Neuronal stem cell (in vitro differentiated cells): ENCODE results near the gene CFAP53.
"Not testable (repeated sequence)": the region's sequence is repeated elsewhere in the genome, so short reads cannot be mapped to it uniquely, and the experiment has no call there.

Experiments
- DNase-seq: peaks from one replicate; pipeline ENCODE4 v3.0.0-alpha.2; 2013; ENCODE audit warnings: low spot score
- H2AFZ ChIP-seq: one replicate; pipeline ENCODE4 v1.6.1; 2013; ENCODE audit warnings: mild to moderate bottlenecking, low read length, inconsistent platforms
- H2AK5ac ChIP-seq: 2 replicates; pipeline ENCODE4 v1.6.1; 2013; ENCODE audit warnings: low read depth, mild to moderate bottlenecking, inconsistent platforms, low read length, moderate library complexity, mixed read lengths
- H2BK120ac ChIP-seq: 2 replicates; pipeline ENCODE4 v1.6.1; 2013; ENCODE audit warnings: low read depth, mild to moderate bottlenecking, inconsistent platforms, low read length, moderate library complexity, mixed read lengths
- H2BK12ac ChIP-seq: one replicate; pipeline ENCODE4 v1.6.1; 2013; ENCODE audit warnings: low read length, inconsistent platforms
- H2BK15ac ChIP-seq: 2 replicates; pipeline ENCODE4 v1.6.1; 2013; ENCODE audit warnings: mild to moderate bottlenecking, low read length, inconsistent platforms, mixed read lengths
- H2BK5ac ChIP-seq: one replicate; pipeline ENCODE4 v1.6.1; 2013; ENCODE audit warnings: inconsistent platforms, mild to moderate bottlenecking, low read length, moderate library complexity
- H3K14ac ChIP-seq: one replicate; pipeline ENCODE4 v1.6.1; 2013; ENCODE audit warnings: low read length, inconsistent platforms
- H3K18ac ChIP-seq: 2 replicates; pipeline ENCODE4 v1.6.1; 2013; ENCODE audit warnings: low read length, inconsistent platforms
- H3K23ac ChIP-seq: 2 replicates; pipeline ENCODE4 v1.6.1; 2013; ENCODE audit warnings: low read depth, mild to moderate bottlenecking, mixed read lengths, low read length, inconsistent platforms; ENCODE audit not compliant: poor library complexity
- H3K27ac ChIP-seq: replicated peaks from 3 replicates; pipeline ENCODE4 v1.5.1; 2013; ENCODE audit warnings: low read length, inconsistent platforms
- H3K27me3 ChIP-seq, 3 experiments: 2 replicates each; pipeline ENCODE4 v1.6.1; 2013; ENCODE audit warnings: low read length in 3 of 3, mild to moderate bottlenecking in 2 of 3, inconsistent platforms in 1 of 3, low read depth in 1 of 3, mixed read lengths in 1 of 3, moderate library complexity in 1 of 3; ENCODE audit not compliant: control insufficient read depth in 3 of 3, insufficient read depth in 3 of 3
- H3K36me3 ChIP-seq, 2 donors: replicated peaks in 1 of 2; 2 replicates each; pipeline ENCODE4 v1.6.1; 2013; ENCODE audit warnings: low read length in 2 of 2; ENCODE audit not compliant: control insufficient read depth in 2 of 2, insufficient read depth in 2 of 2
- H3K4ac ChIP-seq: 2 replicates; pipeline ENCODE4 v1.6.1; 2013; ENCODE audit warnings: inconsistent platforms, mild to moderate bottlenecking, low read length, moderate library complexity
- H3K4me1 ChIP-seq, 2 donors: 1 replicate in 1 of 2; 2 replicates in 1 of 2; pipeline ENCODE4 v1.6.1; 2013; ENCODE audit warnings: low read length in 2 of 2, low read depth in 1 of 2; ENCODE audit not compliant: control insufficient read depth in 2 of 2, insufficient read depth in 1 of 2
- H3K4me2 ChIP-seq: one replicate; pipeline ENCODE4 v1.6.1; 2013; ENCODE audit warnings: mild to moderate bottlenecking, low read length, inconsistent platforms; ENCODE audit not compliant: insufficient read depth, poor library complexity, severe bottlenecking
- H3K4me3 ChIP-seq, 2 donors: 2 replicates each; pipeline ENCODE4 v1.5.1; 2013; ENCODE audit warnings: low read length in 2 of 2, mild to moderate bottlenecking in 2 of 2, inconsistent platforms in 1 of 2, moderate library complexity in 1 of 2
- H3K79me1 ChIP-seq: one replicate; pipeline ENCODE4 v1.6.1; 2013; ENCODE audit warnings: low read depth, mild to moderate bottlenecking, inconsistent platforms, low read length, moderate library complexity
- H3K9ac ChIP-seq: one replicate; pipeline ENCODE4 v1.6.1; 2013; ENCODE audit warnings: mild to moderate bottlenecking, low read depth, low read length, inconsistent platforms; ENCODE audit not compliant: poor library complexity
- H3K9me3 ChIP-seq, 2 donors: replicated peaks in 1 of 2; 2 replicates each; pipeline versions ENCODE3 to v1.6.1; 2013; ENCODE audit warnings: low read length in 2 of 2, mild to moderate bottlenecking in 2 of 2, inconsistent platforms in 1 of 2, low read depth in 1 of 2, mixed read lengths in 1 of 2, moderate library complexity in 1 of 2; ENCODE audit not compliant: control insufficient read depth in 2 of 2, insufficient read depth in 1 of 2
- H4K8ac ChIP-seq: one replicate; pipeline ENCODE4 v1.6.1; 2013; ENCODE audit warnings: low read depth, mild to moderate bottlenecking, inconsistent platforms, low read length, moderate library complexity
- H4K91ac ChIP-seq: one replicate; pipeline ENCODE4 v1.6.1; 2013; ENCODE audit warnings: low read length, low read depth, mild to moderate bottlenecking, inconsistent platforms; ENCODE audit not compliant: poor library complexity
- WGBS, 2 donors: extraction: QIAGEN DNeasy Blood & Tissue Kit; methylation state at CpG; one replicate each; pipeline ENCODE4 v1.1.7; 2013; ENCODE audit warnings: missing lambda C conversion rate in 2 of 2, mixed read lengths in 1 of 2; ENCODE audit not compliant: insufficient read length in 2 of 2, insufficient replicate concordance in 1 of 2; ENCODE audit errors: extremely low coverage in 2 of 2; 5-methylcytosine and 5-hydroxymethylcytosine counted together

The CFAP53 gene

GRCh38 chr18:50293039-50293438, 26.7 kb upstream of the CFAP53 start:
- no peak for DNase-seq
- Histone ChIP-seq H3K27ac (no peak overlapping the region), H3K4me2 (no peak overlapping the region), H3K18ac (no peak overlapping the region), H2AFZ (no peak overlapping the region), H3K36me3 (no peaks in the 10 kb centered on the region), H3K9ac (no peak overlapping the region), H3K4me3 (no peak overlapping the region), H3K27me3 (peaks cover 0 to 21% (median 0%) of the 10 kb centered on the region in 3 experiments), H3K23ac (no peak overlapping the region), H2AK5ac (no peak overlapping the region), H3K9me3 (no peaks in the 10 kb centered on the region), H2BK12ac (no peak overlapping the region), H4K8ac (no peak overlapping the region), H2BK15ac (no peak overlapping the region), H3K4ac (no peak overlapping the region), H3K79me1 (no peaks in the 10 kb centered on the region), H2BK5ac (no peak overlapping the region), H4K91ac (no peak overlapping the region), H2BK120ac (no peak overlapping the region), H3K14ac (no peak overlapping the region), H3K4me1 (no peaks in the 10 kb centered on the region)
- WGBS, 2 donors: no CpG with 5 or more reads among the region's 1 CpG

- no peaks in the 10 kb centered on the region for H3K9me3 ChIP-seq
- no peak overlapping the region for H3K4me2 ChIP-seq
- H3K14ac ChIP-seq: no peak overlapping the region
- H2BK12ac ChIP-seq: no peak overlapping the region
- peaks cover 12% of the 10 kb centered on the region for H3K79me1 ChIP-seq
- no peak overlapping the region for H3K23ac ChIP-seq
- peaks cover 0 to 14% (median 0%) of the 10 kb centered on the region in 3 experiments for H3K27me3 ChIP-seq
- H3K4ac ChIP-seq: no peak overlapping the region
- H2BK120ac ChIP-seq: no peak overlapping the region
- peaks cover 6% of the 10 kb centered on the region in 2 donors for H3K4me1 ChIP-seq
- H2AFZ ChIP-seq: peak overlapping the region; percentile 17
- H2AK5ac ChIP-seq: no peak overlapping the region
- no peak overlapping the region for H2BK15ac ChIP-seq
- H4K91ac ChIP-seq: no peak overlapping the region
- WGBS, 2 donors: no CpG with 5 or more reads among the region's 4 CpGs
- no peak overlapping the region for H3K9ac ChIP-seq
- no peak for DNase-seq
- no peak overlapping the region for H3K27ac ChIP-seq
- H2BK5ac ChIP-seq: no peak overlapping the region
- H3K4me3 ChIP-seq: no peak overlapping the region
- no peak overlapping the region for H4K8ac ChIP-seq
- H3K36me3 ChIP-seq: peaks cover 14 to 23% of the 10 kb centered on the region in 2 donors
- H3K18ac ChIP-seq: no peak overlapping the region
These were observed 22.8 kb upstream of the CFAP53 start for GRCh38 chr18:50289108-50289443.

GRCh38 chr18:50288348-50289107, 22.2 kb upstream of the CFAP53 start:
- not testable (repeated sequence) for DNase-seq, H3K4ac ChIP-seq, H2BK120ac ChIP-seq, H3K27ac ChIP-seq, H3K23ac ChIP-seq, H3K9ac ChIP-seq, H2BK5ac ChIP-seq, H3K18ac ChIP-seq, H4K91ac ChIP-seq, H3K14ac ChIP-seq, H3K4me1 ChIP-seq, H4K8ac ChIP-seq, H2AK5ac ChIP-seq, H2BK12ac ChIP-seq, H3K9me3 ChIP-seq, H3K4me2 ChIP-seq, H2BK15ac ChIP-seq
- no CpG with 5 or more reads among the region's 21 CpGs for WGBS, 2 donors
- peaks cover 12% of the 10 kb centered on the region for H3K79me1 ChIP-seq
- peak overlapping the region; percentile 88 for H2AFZ ChIP-seq
- H3K36me3 ChIP-seq: peaks cover 20 to 29% of the 10 kb centered on the region in 2 donors
- H3K27me3 ChIP-seq: peaks cover 0 to 14% (median 0%) of the 10 kb centered on the region in 3 experiments
- H3K4me3 ChIP-seq: peak overlapping the region; percentile 57 to 83

GRCh38 chr18:50287441-50288347, 21.4 kb upstream of the CFAP53 start, which contains the start of gene CXXC1:
Gene CXXC1 (minus strand): TSS chr18:50287692. CDS start chr18:50287589, 103 bp downstream.
- peak within 1 kb of the TSS; percentile 70 for H3K23ac ChIP-seq
- H3K14ac ChIP-seq: peak within 1 kb of the TSS; percentile 39
- H4K8ac ChIP-seq: peak within 1 kb of the TSS; percentile 59
- peaks cover 0 to 12% (median 0%) of the 10 kb centered on the region in 3 experiments for H3K27me3 ChIP-seq
- H3K4me2 ChIP-seq: peak within 1 kb of the TSS; percentile 92
- peak within 1 kb of the TSS; percentile 92 for H3K9ac ChIP-seq
- H2BK120ac ChIP-seq: no peak within 1 kb of the TSS
- peaks cover 12% of the 10 kb centered on the region for H3K79me1 ChIP-seq
- peak within 1 kb of the TSS; percentile 64 to 97 for H3K4me3 ChIP-seq
- H4K91ac ChIP-seq: no peak within 1 kb of the TSS
- peaks cover 6% of the 10 kb centered on the region in 2 donors for H3K4me1 ChIP-seq
- H3K9me3 ChIP-seq: no peaks in the 10 kb centered on the region
- H3K27ac ChIP-seq: no peak within 1 kb of the TSS
- H3K4ac ChIP-seq: no peak within 1 kb of the TSS
- H2BK5ac ChIP-seq: no peak within 1 kb of the TSS
- peak within 1 kb of the TSS; percentile 73 for H2AK5ac ChIP-seq
- H3K18ac ChIP-seq: peak within 1 kb of the TSS; percentile 88
- DNase-seq: peak; percentile 99
- peaks cover 28 to 37% of the 10 kb centered on the region in 2 donors for H3K36me3 ChIP-seq
- H2AFZ ChIP-seq: peak within 1 kb of the TSS; percentile 89
- H2BK12ac ChIP-seq: peak within 1 kb of the TSS; percentile 3
- no peak within 1 kb of the TSS for H2BK15ac ChIP-seq
- WGBS, 2 donors: no CpG with 5 or more reads among the region's 76 CpGs
